Measurements from ENCODE around the gene MED9. TPM values are rescaled to one million over a fixed set of nuclear protein-coding genes. Genes with fewer than 3 reads are reported as not detected.
A peak's percentile ranks its signal among the peaks of the same experiment; 100 is the strongest.
"Not testable (repeated sequence)": the region's sequence is repeated elsewhere in the genome, so short reads cannot be mapped to it uniquely, and the experiment has no call there.

MED9 gene
- total RNA-seq, 6 donors from 2014 or later = 8.5 to 31.4 (median 13.9) TPM

GRCh38 chr17:17456251-17456650, 20.5 kb upstream of the MED9 start:
- Histone ChIP-seq H3K9me3 (no peaks in the 10 kb centered on the region), H3K27me3 (no peaks in the 10 kb centered on the region), H3K4me1 (no peaks in the 10 kb centered on the region), H3K27ac (no peak overlapping the region), H3K36me3 (no peaks in the 10 kb centered on the region), H3K4me3 (no peak overlapping the region)
- DNase-seq = peak in 1 of 2 donors; percentile 68
- WGBS, 2 donors = 89 to 90% methylated on average over 10 to 19 of the region's 19 CpGs
- no peak for ATAC-seq (ENCODE audit: low FRiP score in 2 of 2)
- TF ChIP-seq POLR2AphosphoS5 (IDR thresholded peaks at IDR 0.05) (no peak), EP300 (IDR thresholded peaks at IDR 0.05) (no peak), POLR2A (IDR thresholded peaks at IDR 0.05) (no peak), CTCF (IDR thresholded peaks at IDR 0.05) (no peak)

GRCh38 chr17:17457680-17458079, 19.1 kb upstream of the MED9 start:
- Histone ChIP-seq H3K36me3 (no peaks in the 10 kb centered on the region), H3K4me1 (no peaks in the 10 kb centered on the region), H3K9me3 (no peaks in the 10 kb centered on the region), H3K27me3 (no peaks in the 10 kb centered on the region), H3K4me3 (no peak overlapping the region), H3K27ac (no peak overlapping the region)
- 92 to 97% methylated on average over 2 of the region's 2 CpGs for WGBS, 2 donors
- DNase-seq (no peak), ATAC-seq (ENCODE audit: low FRiP score in 2 of 2) (no peak)
- TF ChIP-seq POLR2A (IDR thresholded peaks at IDR 0.05) = no peak
- TF ChIP-seq POLR2AphosphoS5 (IDR thresholded peaks at IDR 0.05) = no peak
- TF ChIP-seq EP300 (IDR thresholded peaks at IDR 0.05) = no peak
- TF ChIP-seq CTCF (IDR thresholded peaks at IDR 0.05) = no peak

GRCh38 chr17:17460038-17460437, 16.8 kb upstream of the MED9 start:
- 88% methylated on average over 4 of the region's 4 CpGs for WGBS, 2 donors
- TF ChIP-seq POLR2A (IDR thresholded peaks at IDR 0.05) (no peak), CTCF (IDR thresholded peaks at IDR 0.05) (no peak), EP300 (IDR thresholded peaks at IDR 0.05) (no peak), POLR2AphosphoS5 (IDR thresholded peaks at IDR 0.05) (no peak)
- Histone ChIP-seq H3K9me3 (no peaks in the 10 kb centered on the region), H3K27me3 (no peaks in the 10 kb centered on the region), H3K27ac (no peak overlapping the region), H3K4me3 (no peak overlapping the region), H3K36me3 (no peaks in the 10 kb centered on the region), H3K4me1 (no peaks in the 10 kb centered on the region)
- no peak for DNase-seq
- no peak for ATAC-seq (ENCODE audit: low FRiP score in 2 of 2)

GRCh38 chr17:17462048-17462824, 14.6 kb upstream of the MED9 start:
- H3K36me3 ChIP-seq = no peaks in the 10 kb centered on the region
- DNase-seq (peak in 1 of 2 donors; percentile 43), ATAC-seq (ENCODE audit: low FRiP score in 2 of 2) (peak in 1 of 2 donors; percentile 46)
- TF ChIP-seq EP300 (IDR thresholded peaks at IDR 0.05) (no peak), CTCF (IDR thresholded peaks at IDR 0.05) (no peak), POLR2A (IDR thresholded peaks at IDR 0.05) (no peak), POLR2AphosphoS5 (IDR thresholded peaks at IDR 0.05) (no peak)
- H3K9me3 ChIP-seq = no peaks in the 10 kb centered on the region
- H3K4me1 ChIP-seq = no peaks in the 10 kb centered on the region
- no peaks in the 10 kb centered on the region for H3K27me3 ChIP-seq
- H3K4me3 ChIP-seq = no peak overlapping the region
- H3K27ac ChIP-seq = no peak overlapping the region
- 74 to 83% methylated on average over 13 to 15 of the region's 15 CpGs for WGBS, 2 donors

- Histone ChIP-seq H3K27ac (no peak overlapping the region), H3K9me3 (no peaks in the 10 kb centered on the region), H3K4me3 (no peak overlapping the region), H3K27me3 (no peaks in the 10 kb centered on the region), H3K36me3 (no peaks in the 10 kb centered on the region), H3K4me1 (no peaks in the 10 kb centered on the region)
- no peak for TF ChIP-seq CTCF (IDR thresholded peaks at IDR 0.05)
- no peak for TF ChIP-seq EP300 (IDR thresholded peaks at IDR 0.05)
- TF ChIP-seq POLR2A (IDR thresholded peaks at IDR 0.05) = no peak
- no peak for TF ChIP-seq POLR2AphosphoS5 (IDR thresholded peaks at IDR 0.05)
- DNase-seq (no peak), ATAC-seq (ENCODE audit: low FRiP score in 2 of 2) (no peak)
- WGBS, 2 donors = 85 to 87% methylated on average over 6 of the region's 6 CpGs
Observed at GRCh38 chr17:17463821-17464220, 13.0 kb upstream of the MED9 start.

- not testable (repeated sequence) for H3K4me1 ChIP-seq; DNase-seq; H3K9me3 ChIP-seq; ATAC-seq (ENCODE audit: low FRiP score in 2 of 2); H3K4me3 ChIP-seq; H3K27me3 ChIP-seq; H3K27ac ChIP-seq; H3K36me3 ChIP-seq
- 56 to 71% methylated on average over 1 of the region's 1 CpG for WGBS, 2 donors
Observed at GRCh38 chr17:17465878-17466277, 10.9 kb upstream of the MED9 start.

All from upper lobe of left lung (tissue), 6 donors.